GM12872 (cell line): Measurements from ENCODE around the gene ITGA2B.

ENCODE experiments used
- CTCF ChIP-seq: IDR thresholded peaks from 3 replicates; pipeline ENCODE4 v1.5.1; 2011; ENCODE audit warnings: low read depth, mild to moderate bottlenecking, low read length, moderate library complexity; ENCODE audit not compliant: insufficient read depth

The ITGA2B gene

DNA sequence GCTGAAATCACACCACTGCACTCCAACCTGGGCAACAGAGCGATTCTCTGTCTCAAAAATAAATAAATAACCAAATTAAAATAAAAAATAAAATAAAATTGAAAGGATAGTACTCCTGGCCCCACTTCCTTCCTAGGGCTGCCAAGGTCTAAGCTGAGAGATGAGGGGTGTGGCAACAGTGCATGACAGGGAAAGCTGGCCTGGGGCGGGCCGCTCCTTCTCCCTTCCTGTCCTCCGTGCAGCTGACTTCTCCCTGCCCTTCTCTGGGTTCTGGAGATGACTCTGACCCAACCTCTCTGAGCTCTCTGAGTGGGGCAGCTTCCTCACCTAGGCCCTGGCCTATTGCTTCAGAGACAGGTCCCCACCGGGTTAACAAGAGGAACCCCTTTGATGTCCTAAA, 56.1 kb downstream of the ITGA2B start:
- no peak for TF ChIP-seq CTCF

- TF ChIP-seq CTCF: peak; percentile 82
Observed at GRCh38 chr17:44331249-44331760, 58.1 kb downstream of the ITGA2B start.

- TF ChIP-seq CTCF: no peak
Observed at GRCh38 chr17:44327715-44328449, 61.6 kb downstream of the ITGA2B start.

- no peak for TF ChIP-seq CTCF
Observed at GRCh38 chr17:44326861-44327444, 62.5 kb downstream of the ITGA2B start.

DNA sequence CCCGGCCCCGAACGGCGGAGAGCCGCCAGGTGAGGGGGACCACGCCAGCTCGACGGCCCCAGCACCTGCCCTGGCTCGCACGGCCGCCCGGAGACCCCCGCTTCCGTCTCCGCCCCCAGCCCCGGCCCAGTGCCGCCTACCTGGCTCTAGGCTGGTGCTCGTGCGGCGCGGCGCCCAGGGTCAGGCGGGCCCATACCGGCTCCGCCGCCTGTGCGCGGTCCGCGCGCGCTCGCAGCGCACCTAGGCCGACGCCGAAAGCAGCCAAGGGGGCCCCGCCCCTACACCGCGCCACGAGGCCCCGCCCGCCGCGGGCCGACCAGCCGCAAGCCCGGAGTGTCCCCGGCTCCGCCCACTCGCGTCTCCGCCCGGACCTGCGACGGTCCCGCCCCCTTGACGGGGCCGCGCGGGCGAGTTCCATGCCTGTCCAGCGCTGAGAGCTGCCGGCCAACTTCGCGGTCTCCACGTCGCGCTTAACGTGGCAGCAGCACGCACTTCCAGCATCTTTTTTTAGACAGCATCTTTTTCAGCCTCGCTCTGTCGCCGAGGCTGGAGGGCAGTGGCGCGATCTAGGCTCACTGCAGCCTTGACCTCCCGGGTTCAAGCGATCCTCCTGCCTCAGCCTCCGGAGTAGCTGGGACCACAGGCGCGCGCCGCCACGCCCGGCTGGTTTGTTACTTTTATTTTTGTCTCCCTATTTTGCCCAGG, 64.7 kb downstream of the ITGA2B start, which contains the start of gene SLC25A39:
TSS of gene SLC25A39 (minus strand) at position 253 of the 705 bp plus-strand sequence. CDS start 1,261 bp downstream, outside the sequence.
- no peak for TF ChIP-seq CTCF

GRCh38 chr17:44324092-44324570, 65.3 kb downstream of the ITGA2B start:
- TF ChIP-seq CTCF: no peak
